ENCODE measurements around the gene KIR3DL2.
"Not testable (repeated sequence)": the region's sequence is repeated elsewhere in the genome, so short reads cannot be mapped to it uniquely, and the experiment has no call there.

Gene KIR3DL2

GRCh38 chr19:54805665-54806515, 44.4 kb upstream of the KIR3DL2 start:
- H2AFZ ChIP-seq (ENCODE audit: low read length): no peak overlapping the region
- TF ChIP-seq CTCF (IDR thresholded peaks at IDR 0.05; ENCODE audit: low read length): no peak
- TF ChIP-seq EZH2phosphoT487 (IDR thresholded peaks at IDR 0.05; ENCODE audit: low read length): no peak
- no peak for TF ChIP-seq EZH2 (optimal IDR thresholded peaks at IDR 0.05; ENCODE audit: low read depth, low read length)
- no peaks in the 10 kb centered on the region for H4K20me1 ChIP-seq (ENCODE audit: insufficient read depth, low read length)
- no peaks in the 10 kb centered on the region for H3K36me3 ChIP-seq (replicated peaks; ENCODE audit: insufficient read depth, low read length)
- H3K27ac ChIP-seq (ENCODE audit: low read length): no peak overlapping the region
- DNase-seq: no peak
- H3K4me1 ChIP-seq (ENCODE audit: low read length): no peaks in the 10 kb centered on the region
- no peaks in the 10 kb centered on the region for H3K9me2 ChIP-seq (replicated peaks; ENCODE audit: insufficient read depth, low read length)
- no peaks in the 10 kb centered on the region for H3F3A ChIP-seq (ENCODE audit: insufficient read depth, low read length)
- no peaks in the 10 kb centered on the region for H3K79me2 ChIP-seq (ENCODE audit: low read length)
- H3K4me3 ChIP-seq (ENCODE audit: low read length): no peak overlapping the region
- H3K9ac ChIP-seq (ENCODE audit: low read length): no peak overlapping the region
- no peak overlapping the region for H3K4me2 ChIP-seq (ENCODE audit: low read depth, low read length)
- no peaks in the 10 kb centered on the region for H3K9me3 ChIP-seq (replicated peaks; ENCODE audit: insufficient read depth, low read length)
- no peaks in the 10 kb centered on the region; the same call in 1 of the 2 replicates for H3K27me3 ChIP-seq (replicated peaks; ENCODE audit: insufficient read depth, low read length)

- Histone ChIP-seq H3K79me2 (ENCODE audit: low read length) (no peaks in the 10 kb centered on the region), H3K27me3 (replicated peaks; ENCODE audit: insufficient read depth, low read length) (no peaks in the 10 kb centered on the region; the same call in 1 of the 2 replicates), H3K4me2 (ENCODE audit: low read depth, low read length) (no peak overlapping the region), H3K27ac (ENCODE audit: low read length) (no peak overlapping the region), H4K20me1 (ENCODE audit: insufficient read depth, low read length) (no peaks in the 10 kb centered on the region), H3K36me3 (replicated peaks; ENCODE audit: insufficient read depth, low read length) (no peaks in the 10 kb centered on the region), H3K4me1 (ENCODE audit: low read length) (no peaks in the 10 kb centered on the region), H3K4me3 (ENCODE audit: low read length) (no peak overlapping the region), H3K9me3 (replicated peaks; ENCODE audit: insufficient read depth, low read length) (no peaks in the 10 kb centered on the region), H3K9ac (ENCODE audit: low read length) (no peak overlapping the region), H2AFZ (ENCODE audit: low read length) (no peak overlapping the region), H3K9me2 (replicated peaks; ENCODE audit: insufficient read depth, low read length) (no peaks in the 10 kb centered on the region), H3F3A (ENCODE audit: insufficient read depth, low read length) (no peaks in the 10 kb centered on the region)
- TF ChIP-seq CTCF (IDR thresholded peaks at IDR 0.05; ENCODE audit: low read length) (no peak), EZH2phosphoT487 (IDR thresholded peaks at IDR 0.05; ENCODE audit: low read length) (no peak), EZH2 (optimal IDR thresholded peaks at IDR 0.05; ENCODE audit: low read depth, low read length) (no peak)
- no peak for DNase-seq
Measured at GRCh38 chr19:54806516-54806838, 43.8 kb upstream of the KIR3DL2 start.

- not testable (repeated sequence) for H2AFZ ChIP-seq (ENCODE audit: low read length); H3K4me2 ChIP-seq (ENCODE audit: low read depth, low read length); H3K9me3 ChIP-seq (replicated peaks; ENCODE audit: insufficient read depth, low read length); H3K9ac ChIP-seq (ENCODE audit: low read length); DNase-seq; H3K27me3 ChIP-seq (replicated peaks; ENCODE audit: insufficient read depth, low read length); H3K9me2 ChIP-seq (replicated peaks; ENCODE audit: insufficient read depth, low read length); H3K36me3 ChIP-seq (replicated peaks; ENCODE audit: insufficient read depth, low read length); H3K27ac ChIP-seq (ENCODE audit: low read length); H4K20me1 ChIP-seq (ENCODE audit: insufficient read depth, low read length); H3K4me3 ChIP-seq (ENCODE audit: low read length); H3K4me1 ChIP-seq (ENCODE audit: low read length); H3K79me2 ChIP-seq (ENCODE audit: low read length); H3F3A ChIP-seq (ENCODE audit: insufficient read depth, low read length)
Measured at GRCh38 chr19:54814571-54814970, 35.7 kb upstream of the KIR3DL2 start.

GRCh38 chr19:54816251-54816650, 34.0 kb upstream of the KIR3DL2 start, which contains the start of gene KIR3DL1:
TSS of gene KIR3DL1 (plus strand) at chr19:54816468.
- not testable (repeated sequence) for H4K20me1 ChIP-seq (ENCODE audit: insufficient read depth, low read length); H3K27me3 ChIP-seq (replicated peaks; ENCODE audit: insufficient read depth, low read length); H3K9me2 ChIP-seq (replicated peaks; ENCODE audit: insufficient read depth, low read length); H3K4me3 ChIP-seq (ENCODE audit: low read length); H3K36me3 ChIP-seq (replicated peaks; ENCODE audit: insufficient read depth, low read length); H3K4me1 ChIP-seq (ENCODE audit: low read length); H2AFZ ChIP-seq (ENCODE audit: low read length); H3K4me2 ChIP-seq (ENCODE audit: low read depth, low read length); H3K9me3 ChIP-seq (replicated peaks; ENCODE audit: insufficient read depth, low read length); H3K9ac ChIP-seq (ENCODE audit: low read length); DNase-seq; H3F3A ChIP-seq (ENCODE audit: insufficient read depth, low read length); H3K27ac ChIP-seq (ENCODE audit: low read length); H3K79me2 ChIP-seq (ENCODE audit: low read length)

Measured in MM.1S (cell line).